ELF-1 (cell line): ENCODE data around the gene PERM1.

ENCODE experiments used
- DNase-seq: peaks from one replicate; pipeline ENCODE4 v3.0.0-alpha.2; 2016; ENCODE audit warnings: low read depth, low spot score

Gene PERM1

GRCh38 chr1:964691-965525 lies 17.0 kb downstream of the PERM1 start:
- DNase-seq, result no peak

GRCh38 chr1:963746-964525 lies 18.0 kb downstream of the PERM1 start:
- no peak for DNase-seq

- DNase-seq, result no peak
Measured at GRCh38 chr1:963301-963651, 18.6 kb downstream of the PERM1 start.

- no peak for DNase-seq
Measured at GRCh38 chr1:962381-963300, 19.3 kb downstream of the PERM1 start.

GRCh38 chr1:961132-961669 lies 20.7 kb downstream of the PERM1 start:
- no peak for DNase-seq

- peak; percentile 57 for DNase-seq
Measured at GRCh38 chr1:960363-961131, 21.3 kb downstream of the PERM1 start, which contains the start of gene KLHL17. KLHL17 (plus strand) TSS chr1:960584; CDS start chr1:960694, 110 bp downstream.

- DNase-seq, result no peak
Measured at GRCh38 chr1:959731-960362, 22.0 kb downstream of the PERM1 start.

GRCh38 chr1:958823-959730 lies 22.8 kb downstream of the PERM1 start, which contains the start of gene NOC2L:
NOC2L (minus strand) TSS chr1:959256; CDS start chr1:959240, 16 bp downstream.
- DNase-seq, result peak; percentile 83

- no peak for DNase-seq
Measured at GRCh38 chr1:956636-957035, 25.3 kb downstream of the PERM1 start.

GRCh38 chr1:955474-955873 lies 26.4 kb downstream of the PERM1 start:
- DNase-seq, result no peak

GRCh38 chr1:954927-955326 lies 27.0 kb downstream of the PERM1 start:
- DNase-seq, result no peak

GRCh38 chr1:953524-954320 lies 28.2 kb downstream of the PERM1 start:
- DNase-seq, result no peak

- no peak for DNase-seq
Measured at GRCh38 chr1:952603-953002, 29.3 kb downstream of the PERM1 start.

- no peak for DNase-seq
Measured at GRCh38 chr1:952201-952600, 29.7 kb downstream of the PERM1 start.

GRCh38 chr1:951364-951763 lies 30.5 kb downstream of the PERM1 start:
- peak; percentile 58 for DNase-seq

- DNase-seq, result no peak
Measured at GRCh38 chr1:950881-951280, 31.0 kb downstream of the PERM1 start.

GRCh38 chr1:950268-950667 lies 31.6 kb downstream of the PERM1 start:
- no peak for DNase-seq

- DNase-seq, result no peak
Measured at GRCh38 chr1:947958-948357, 33.9 kb downstream of the PERM1 start.
